Ishikawa (cell line): ENCODE data around the gene PDZD8.

Experiments used
- CEBPB ChIP-seq: IDR thresholded peaks from 2 replicates; pipeline ENCODE4 v1.6.1; 2012
- CREB1 ChIP-seq: IDR thresholded peaks from 2 replicates; pipeline ENCODE4 v1.6.1; 2012; ENCODE audit warnings: low read depth
- EGR1 ChIP-seq: IDR thresholded peaks from 2 replicates; pipeline ENCODE4 v1.6.1; 2012
- EP300 ChIP-seq: IDR thresholded peaks from 2 replicates; pipeline ENCODE4 v1.6.1; 2012; ENCODE audit warnings: borderline replicate concordance
- FOXM1 ChIP-seq: IDR thresholded peaks from 2 replicates; pipeline ENCODE4 v1.6.1; 2012; ENCODE audit warnings: low read depth, borderline replicate concordance
- MAX ChIP-seq: IDR thresholded peaks from 2 replicates; pipeline ENCODE4 v1.6.1; 2012
- NFIC ChIP-seq: IDR thresholded peaks from 2 replicates; pipeline ENCODE4 v1.6.1; 2012
- RAD21 ChIP-seq: IDR thresholded peaks from 2 replicates; pipeline ENCODE4 v1.6.1; 2012; ENCODE audit warnings: low read depth
- REST ChIP-seq: IDR thresholded peaks from 2 replicates; pipeline ENCODE4 v1.6.1; 2012; ENCODE audit warnings: low read depth, mild to moderate bottlenecking
- TAF1 ChIP-seq: IDR thresholded peaks from 2 replicates; pipeline ENCODE4 v1.6.1; 2012; ENCODE audit warnings: low read depth, mild to moderate bottlenecking
- TCF12 ChIP-seq: IDR thresholded peaks from 2 replicates; pipeline ENCODE4 v1.6.1; 2012; ENCODE audit warnings: low read depth
- TEAD4 ChIP-seq: IDR thresholded peaks from 2 replicates; pipeline ENCODE4 v1.6.1; 2012
- USF1 ChIP-seq: IDR thresholded peaks from 2 replicates; pipeline ENCODE4 v1.6.1; 2012
- YY1 ChIP-seq: IDR thresholded peaks from 2 replicates; pipeline ENCODE4 v1.6.1; 2012; ENCODE audit warnings: low read depth
- ZBTB7A ChIP-seq: IDR thresholded peaks from 2 replicates; pipeline ENCODE4 v1.6.1; 2012; ENCODE audit warnings: low read depth

The PDZD8 gene

GRCh38 chr10:117262903-117263293 lies 112.3 kb downstream of the PDZD8 start:
- TF ChIP-seq TAF1 (no peak), TEAD4 (no peak), USF1 (no peak), RAD21 (no peak), EP300 (no peak), CREB1 (no peak)

- TF ChIP-seq RAD21 (no peak), YY1 (no peak), EP300 (no peak), EGR1 (no peak), CEBPB (no peak), TEAD4 (no peak), CREB1 (no peak), MAX (no peak), TCF12 (no peak), USF1 (no peak), FOXM1 (no peak), NFIC (no peak), REST (no peak), TAF1 (no peak), ZBTB7A (no peak)
Measured at GRCh38 chr10:117262291-117262902, 112.8 kb downstream of the PDZD8 start.

GRCh38 chr10:117261501-117261900 lies 113.7 kb downstream of the PDZD8 start:
- TF ChIP-seq CREB1, result no peak
- TF ChIP-seq ZBTB7A, result no peak
- no peak for TF ChIP-seq RAD21
- TF ChIP-seq TCF12, result no peak
- no peak for TF ChIP-seq EP300
- TF ChIP-seq CEBPB, result no peak

- no peak for TF ChIP-seq USF1
Measured at GRCh38 chr10:117260084-117260483, 115.2 kb downstream of the PDZD8 start.

GRCh38 chr10:117259279-117259678 lies 116.0 kb downstream of the PDZD8 start:
- TF ChIP-seq ZBTB7A (no peak), CEBPB (no peak), EP300 (no peak)

GRCh38 chr10:117257721-117258120 lies 117.5 kb downstream of the PDZD8 start:
- no peak for TF ChIP-seq EGR1
- TF ChIP-seq CREB1, result no peak
- TF ChIP-seq TCF12, result no peak
- no peak for TF ChIP-seq YY1
- no peak for TF ChIP-seq EP300
- no peak for TF ChIP-seq ZBTB7A
- TF ChIP-seq USF1, result no peak
- no peak for TF ChIP-seq CEBPB

GRCh38 chr10:117256910-117257309 lies 118.3 kb downstream of the PDZD8 start:
- TF ChIP-seq TEAD4 (no peak), CEBPB (peak; percentile 42; the same call in 1 of the 2 replicates)

GRCh38 chr10:117255835-117256460 lies 119.3 kb downstream of the PDZD8 start:
- TF ChIP-seq FOXM1 (no peak), EGR1 (no peak), TCF12 (no peak), REST (no peak), RAD21 (no peak), MAX (no peak), TEAD4 (no peak), USF1 (no peak), EP300 (no peak), NFIC (no peak), TAF1 (no peak), CEBPB (no peak), CREB1 (no peak), ZBTB7A (no peak)
